HG03354 (cell line): Measurements from ENCODE around the gene BDKRB1.
"Not testable (repeated sequence)": the region's sequence is repeated elsewhere in the genome, so short reads cannot be mapped to it uniquely, and the experiment has no call there.

Source experiments
- ATAC-seq: cut with Tn5 transposase; IDR thresholded peaks from one replicate; pipeline ENCODE4 v1.9.1; 2021; ENCODE audit warnings: mild to moderate bottlenecking; ENCODE audit not compliant: unreplicated experiment, poor library complexity, severe bottlenecking

Gene BDKRB1

DNA sequence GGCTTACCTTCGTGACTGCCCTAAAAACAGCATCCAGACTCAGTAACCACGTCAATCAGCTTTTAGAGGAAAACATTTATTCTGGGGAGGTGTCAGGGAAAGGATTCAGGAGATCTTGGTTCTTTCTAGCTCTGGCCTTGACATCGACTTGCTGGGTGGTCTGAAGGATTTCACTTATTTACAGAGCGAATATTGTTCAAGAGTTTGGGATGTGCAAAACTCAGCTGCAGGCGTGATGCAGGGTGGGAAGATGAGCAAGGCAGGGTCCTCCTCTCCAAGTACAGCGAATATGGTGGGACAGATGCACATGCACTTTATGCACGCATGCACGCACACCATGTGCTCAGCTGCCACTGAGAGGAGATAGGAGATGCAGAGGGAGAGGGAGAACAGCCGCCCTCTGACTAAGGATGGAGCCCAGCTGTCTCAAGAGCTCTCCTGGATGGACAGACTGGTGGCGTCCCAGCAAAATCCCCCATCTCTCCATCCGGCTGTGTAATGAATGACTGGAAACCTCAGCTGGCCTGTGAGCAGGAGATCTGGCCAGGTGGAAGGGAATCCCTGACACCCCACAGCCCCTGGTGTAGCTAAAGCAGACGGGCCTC is 24.4 kb upstream of the BDKRB1 start:
- ATAC-seq, result no peak

DNA sequence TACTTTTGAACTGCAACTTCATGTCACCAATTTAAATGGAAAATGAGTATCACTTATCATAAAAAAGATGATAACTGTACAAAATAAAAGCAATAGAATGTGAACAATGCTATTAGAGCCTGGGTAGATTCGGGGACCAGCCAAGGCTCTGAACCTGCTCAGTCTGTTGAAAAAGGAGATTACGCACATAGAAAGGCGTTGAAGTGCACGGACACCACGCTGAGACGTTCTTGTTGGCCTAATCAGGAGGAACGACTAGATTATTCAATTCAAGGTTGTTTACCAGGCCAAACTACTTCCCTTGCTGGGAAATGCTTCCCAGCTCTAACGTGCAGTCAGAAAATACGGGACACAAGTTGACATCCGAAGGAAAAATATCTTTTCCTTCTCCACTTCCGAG is 23.5 kb upstream of the BDKRB1 start:
- ATAC-seq, result no peak

DNA sequence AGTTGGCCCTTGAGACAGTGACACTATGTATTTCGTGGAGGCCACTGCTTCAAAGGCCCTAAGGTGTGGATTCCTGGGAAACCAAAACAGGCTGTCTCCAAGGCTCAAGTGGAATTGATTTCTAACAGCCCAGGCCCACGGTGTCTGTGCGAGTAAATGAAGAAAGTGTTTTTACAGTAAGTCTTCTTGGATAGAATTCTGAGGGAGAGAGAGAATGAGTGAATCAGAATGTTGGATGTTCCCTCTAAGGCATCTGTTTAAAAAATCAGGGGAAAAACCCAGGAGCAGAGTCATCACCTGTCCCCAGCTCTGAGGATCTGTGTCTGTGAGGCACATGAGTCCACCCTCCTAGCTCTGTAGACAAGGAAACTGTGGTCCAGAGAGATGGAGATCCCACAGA is 22.3 kb upstream of the BDKRB1 start:
- no peak for ATAC-seq

DNA sequence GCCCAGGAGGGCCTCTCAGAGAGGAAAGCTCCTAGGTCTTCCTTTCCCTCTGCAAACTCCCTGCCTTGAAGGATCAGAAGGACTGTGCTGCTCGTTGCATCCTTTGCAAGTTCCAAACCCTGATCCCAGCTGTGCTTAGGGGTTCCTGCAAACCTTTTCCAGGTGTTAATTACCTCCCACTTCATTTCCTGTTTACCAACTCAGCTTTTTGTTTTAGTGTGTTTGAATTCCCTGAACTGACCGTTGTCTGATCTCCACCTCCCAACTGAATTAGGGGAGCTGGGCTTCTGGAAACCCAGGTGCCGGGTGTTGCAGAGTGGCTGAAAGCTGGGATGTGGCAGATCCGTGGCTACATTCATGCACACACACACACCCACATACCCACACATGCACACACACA is 20.6 kb upstream of the BDKRB1 start:
- no peak for ATAC-seq

DNA sequence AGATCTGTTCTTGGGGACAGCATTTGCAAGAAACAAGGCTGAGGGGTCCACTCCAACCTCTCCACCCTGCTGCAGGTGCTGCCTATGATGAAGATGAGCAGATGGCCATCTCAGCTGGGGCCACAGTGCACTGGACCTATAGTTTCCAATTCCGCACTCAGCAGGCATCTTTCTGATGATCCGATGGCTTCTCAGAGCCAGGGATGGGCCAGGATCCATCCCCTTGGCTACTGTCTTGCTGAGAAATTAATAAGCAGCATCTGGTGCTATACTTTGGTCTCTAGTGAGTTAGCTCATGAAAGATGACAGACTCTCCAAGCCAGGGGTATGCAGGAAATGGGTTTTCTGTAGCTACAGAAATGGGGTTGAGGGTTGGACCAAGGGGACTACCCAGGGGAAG is 18.4 kb upstream of the BDKRB1 start:
- no peak for ATAC-seq

DNA sequence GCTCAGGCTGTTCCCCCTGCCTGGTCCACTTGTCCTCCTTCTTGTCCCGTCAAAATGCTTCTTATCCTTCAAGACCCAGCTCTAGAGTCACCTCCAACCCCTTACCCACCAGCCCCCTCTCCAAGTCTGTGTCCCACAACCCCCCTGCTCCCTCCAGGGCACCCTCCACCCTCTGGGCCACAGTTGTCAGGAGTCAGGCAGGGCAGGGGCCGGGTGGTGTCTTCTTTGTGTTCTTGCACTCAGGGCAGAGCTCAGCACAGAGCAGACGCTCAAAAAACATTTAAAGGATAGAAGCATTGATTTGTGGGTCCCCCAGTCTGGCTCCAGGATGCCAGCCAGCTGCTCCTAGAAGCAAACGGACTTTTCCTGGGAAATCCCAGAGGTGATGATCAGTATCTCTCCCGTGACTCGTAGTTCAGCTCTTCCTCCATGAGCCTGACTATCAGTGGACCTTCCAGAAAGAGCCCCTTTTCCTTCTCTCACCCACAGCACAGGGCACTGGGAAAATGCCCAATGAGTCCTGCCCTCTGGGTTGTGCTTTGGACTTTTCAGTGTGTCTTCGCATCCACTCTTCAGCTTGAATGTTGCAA is 17.2 kb upstream of the BDKRB1 start:
- no peak for ATAC-seq

DNA sequence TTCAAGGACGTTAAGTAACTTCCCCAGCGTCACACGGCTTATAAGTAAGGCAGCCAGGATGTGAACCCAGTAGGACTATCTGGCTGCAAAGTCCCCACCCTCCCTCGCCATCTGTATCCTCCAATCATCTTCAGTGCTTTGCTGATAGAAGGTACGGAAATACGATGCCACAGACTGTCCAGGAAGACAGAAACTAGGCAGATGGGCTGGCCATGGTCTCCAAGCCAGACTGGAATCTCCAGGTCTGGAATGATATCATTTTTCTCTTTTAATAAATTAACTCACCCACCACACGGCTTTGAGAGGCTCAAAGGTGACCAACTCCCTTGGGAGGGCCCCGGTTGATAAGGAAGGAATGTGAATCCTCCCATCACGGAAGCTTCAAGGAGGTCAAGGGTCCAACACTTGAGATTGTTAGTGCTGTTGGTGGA is 16.3 kb upstream of the BDKRB1 start:
- ATAC-seq, result no peak

DNA sequence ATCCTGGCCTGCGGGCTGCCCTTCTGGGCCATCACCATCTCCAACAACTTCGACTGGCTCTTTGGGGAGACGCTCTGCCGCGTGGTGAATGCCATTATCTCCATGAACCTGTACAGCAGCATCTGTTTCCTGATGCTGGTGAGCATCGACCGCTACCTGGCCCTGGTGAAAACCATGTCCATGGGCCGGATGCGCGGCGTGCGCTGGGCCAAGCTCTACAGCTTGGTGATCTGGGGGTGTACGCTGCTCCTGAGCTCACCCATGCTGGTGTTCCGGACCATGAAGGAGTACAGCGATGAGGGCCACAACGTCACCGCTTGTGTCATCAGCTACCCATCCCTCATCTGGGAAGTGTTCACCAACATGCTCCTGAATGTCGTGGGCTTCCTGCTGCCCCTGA is 15.4 kb upstream of the BDKRB1 start:
- ATAC-seq, result no peak

DNA sequence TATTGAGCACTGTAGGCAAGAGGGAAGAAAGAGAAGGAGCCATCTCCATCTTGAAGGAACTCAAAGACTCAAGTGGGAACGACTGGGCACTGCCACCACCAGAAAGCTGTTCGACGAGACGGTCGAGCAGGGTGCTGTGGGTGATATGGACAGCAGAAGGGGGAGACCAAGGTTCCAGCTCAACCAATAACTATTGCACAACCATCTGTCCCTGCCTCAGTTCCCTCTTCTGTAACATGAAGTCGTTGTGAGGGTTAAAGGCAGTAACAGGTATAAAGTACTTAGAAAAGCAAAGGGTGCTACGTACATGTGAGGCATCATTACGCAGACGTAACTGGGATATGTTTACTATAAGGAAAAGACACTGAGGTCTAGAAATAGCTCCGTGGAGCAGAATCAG is 13.9 kb upstream of the BDKRB1 start:
- no peak for ATAC-seq

DNA sequence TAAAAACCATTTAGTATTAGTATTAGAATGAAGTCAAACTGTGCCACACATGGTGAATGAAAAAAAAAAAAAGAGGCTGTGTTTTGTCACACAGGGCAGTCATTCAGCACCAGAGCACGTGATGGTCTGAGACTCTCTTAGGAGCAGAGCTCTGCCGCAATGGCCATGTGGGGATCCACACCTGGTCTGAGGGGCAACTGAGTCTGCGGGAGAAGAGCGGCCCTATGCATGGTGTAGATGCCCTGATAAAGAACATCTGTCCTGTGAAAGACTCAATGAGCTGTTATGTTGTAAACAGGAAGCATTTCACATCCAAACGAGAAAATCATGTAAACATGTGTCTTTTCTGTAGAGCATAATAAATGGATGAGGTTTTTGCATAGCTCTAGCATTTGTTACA is 12.2 kb upstream of the BDKRB1 start:
- no peak for ATAC-seq

DNA sequence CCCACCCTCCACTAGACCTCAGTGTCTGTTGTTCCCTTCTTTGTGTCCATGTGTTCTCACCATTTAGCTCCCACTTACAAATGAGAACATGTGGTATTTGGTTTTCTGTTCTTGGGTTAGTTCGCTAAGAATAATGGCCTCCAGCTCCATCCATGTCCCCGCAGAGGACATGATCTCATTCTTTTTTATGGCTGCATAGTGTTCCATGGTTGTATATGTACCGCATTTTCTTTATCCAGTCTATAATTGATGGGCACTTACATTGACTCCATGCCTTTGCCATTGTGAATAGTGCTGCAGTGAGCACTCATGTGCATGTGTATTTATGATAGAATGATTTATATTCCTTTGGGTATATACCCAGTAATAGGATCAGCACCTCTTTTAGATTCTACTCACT is 10.9 kb upstream of the BDKRB1 start:
- ATAC-seq, result not testable (repeated sequence)

DNA sequence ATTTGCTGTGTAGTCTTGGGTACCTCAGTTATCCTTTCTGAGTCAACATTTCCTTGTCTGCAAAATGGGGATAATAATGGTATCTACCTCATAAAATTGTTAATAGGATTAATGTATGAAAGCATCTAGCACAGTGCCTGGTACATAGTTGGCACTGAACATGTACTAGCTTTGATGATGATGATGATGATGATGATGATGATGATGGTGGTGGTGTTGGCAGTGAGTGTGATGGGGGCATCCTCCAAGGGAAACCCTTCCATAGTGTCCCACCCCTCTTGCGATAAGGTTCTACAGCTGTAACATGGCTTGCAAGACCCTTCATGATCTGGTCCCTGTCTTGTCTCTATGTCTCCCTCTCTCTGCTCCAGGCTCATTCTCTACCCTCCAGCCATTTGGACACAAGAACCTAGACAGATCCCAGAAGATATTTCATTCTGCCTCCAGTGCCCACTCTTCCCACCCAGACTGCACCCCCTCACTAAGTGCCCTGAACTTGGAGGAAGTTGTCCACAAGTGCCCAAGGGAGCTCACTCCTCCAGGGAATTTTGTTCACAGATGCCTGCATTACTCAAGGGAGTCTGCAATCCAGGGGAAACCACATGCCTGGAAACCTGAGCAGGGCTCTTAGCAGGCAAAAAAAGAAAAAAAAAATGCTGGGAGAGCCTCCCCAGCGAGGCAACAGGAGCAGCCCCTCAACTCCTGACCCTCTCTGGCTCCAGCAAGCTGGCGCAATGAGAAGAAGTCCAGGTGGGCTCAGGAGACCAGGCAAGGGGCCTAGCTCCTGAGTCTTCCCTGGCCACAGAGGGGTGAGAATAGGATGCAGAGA is 10.1 kb upstream of the BDKRB1 start:
- ATAC-seq, result no peak

DNA sequence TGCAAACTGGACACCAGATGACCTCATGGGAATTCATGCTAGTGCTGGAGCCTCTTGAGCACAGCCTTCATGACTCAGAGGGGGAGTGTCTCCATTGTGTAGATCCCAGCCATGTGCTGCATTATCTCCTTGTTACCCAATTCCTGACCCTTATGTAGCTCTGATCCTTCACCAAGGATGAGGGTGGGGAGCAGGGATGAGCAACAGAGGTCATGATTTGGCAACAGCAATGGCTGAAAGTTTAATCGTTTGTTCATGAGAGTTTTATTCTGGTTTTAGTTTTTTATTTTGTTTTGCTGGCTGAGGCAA is 9.5 kb upstream of the BDKRB1 start:
- no peak for ATAC-seq

DNA sequence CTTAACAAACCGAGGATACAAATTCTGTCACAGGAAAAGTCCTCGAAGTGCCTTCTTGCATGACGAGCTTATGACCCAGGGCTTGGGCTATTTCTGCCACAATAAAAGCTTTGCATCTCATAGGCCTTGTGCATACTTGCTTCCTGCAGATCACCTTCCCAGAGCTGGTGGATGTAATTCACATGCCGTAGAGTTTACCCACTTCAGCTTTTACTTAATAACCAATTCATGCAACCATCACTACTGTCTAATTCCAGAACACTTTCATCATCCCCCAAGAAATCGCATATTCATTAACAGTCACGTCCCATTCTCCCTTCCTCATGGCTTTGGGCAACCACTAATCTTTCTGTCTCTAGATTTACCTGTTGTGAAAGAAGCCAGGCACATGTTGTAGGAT is 9.0 kb upstream of the BDKRB1 start:
- no peak for ATAC-seq

DNA sequence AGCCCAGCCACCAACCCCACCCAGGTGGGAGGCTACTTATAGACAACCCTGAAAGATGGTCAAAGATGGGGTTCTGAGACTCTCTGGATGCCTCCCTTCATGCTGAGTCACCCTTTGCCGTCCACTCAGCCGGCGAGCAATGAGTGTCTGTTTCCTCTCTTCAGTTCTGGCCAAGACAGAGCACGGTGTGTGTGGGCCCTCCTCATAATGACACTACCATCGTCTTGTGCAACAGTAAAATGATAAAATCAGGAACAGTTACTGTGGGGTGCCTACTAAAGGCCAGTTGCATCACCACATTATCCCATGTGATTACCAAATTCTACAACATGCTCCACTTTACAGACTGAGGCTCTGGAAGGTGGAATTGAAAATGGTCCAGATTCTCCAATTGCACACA is 7.0 kb upstream of the BDKRB1 start:
- ATAC-seq, result no peak

DNA sequence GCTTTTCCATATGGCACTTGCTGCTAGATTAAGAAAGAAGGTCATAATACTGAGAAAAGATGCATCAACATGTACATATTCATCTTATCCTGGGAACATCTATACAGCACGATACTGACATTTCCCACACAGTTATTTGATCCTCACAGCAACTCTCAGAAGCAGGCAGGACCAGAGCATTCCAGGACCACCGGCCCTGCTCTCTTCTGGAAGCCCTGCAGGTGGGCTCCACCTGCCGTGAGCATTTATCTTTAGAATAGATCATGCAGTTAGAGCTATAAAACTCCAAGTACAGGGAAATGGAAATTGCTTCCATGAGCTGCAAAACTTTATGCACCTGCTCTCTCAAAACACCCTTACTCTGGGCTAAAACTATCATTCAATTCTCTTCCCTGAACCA is 5.5 kb upstream of the BDKRB1 start:
- no peak for ATAC-seq

DNA sequence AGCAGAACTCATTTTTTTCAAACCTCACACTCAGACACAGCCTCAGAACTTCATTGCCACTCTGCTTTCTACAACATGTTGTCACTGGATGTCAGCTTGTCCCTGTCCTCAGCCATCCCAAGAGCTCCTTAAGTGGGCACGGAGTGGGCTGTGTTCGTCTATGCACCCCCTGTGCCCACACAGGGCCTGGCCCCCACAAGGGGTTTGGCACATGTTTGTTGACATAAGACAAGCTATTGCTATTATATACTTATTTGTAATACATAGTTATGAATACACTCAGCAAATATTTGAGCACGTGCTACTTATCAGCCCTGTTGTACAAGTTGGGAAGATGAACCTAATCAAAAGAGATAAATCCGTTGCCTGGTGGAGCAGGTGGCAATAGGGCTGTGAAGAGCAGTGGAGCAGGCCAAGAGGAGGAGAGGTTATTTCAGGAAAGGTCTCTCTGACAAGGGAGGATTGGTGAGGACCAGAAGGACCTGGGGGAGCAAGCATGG is 4.3 kb upstream of the BDKRB1 start:
- ATAC-seq, result no peak

DNA sequence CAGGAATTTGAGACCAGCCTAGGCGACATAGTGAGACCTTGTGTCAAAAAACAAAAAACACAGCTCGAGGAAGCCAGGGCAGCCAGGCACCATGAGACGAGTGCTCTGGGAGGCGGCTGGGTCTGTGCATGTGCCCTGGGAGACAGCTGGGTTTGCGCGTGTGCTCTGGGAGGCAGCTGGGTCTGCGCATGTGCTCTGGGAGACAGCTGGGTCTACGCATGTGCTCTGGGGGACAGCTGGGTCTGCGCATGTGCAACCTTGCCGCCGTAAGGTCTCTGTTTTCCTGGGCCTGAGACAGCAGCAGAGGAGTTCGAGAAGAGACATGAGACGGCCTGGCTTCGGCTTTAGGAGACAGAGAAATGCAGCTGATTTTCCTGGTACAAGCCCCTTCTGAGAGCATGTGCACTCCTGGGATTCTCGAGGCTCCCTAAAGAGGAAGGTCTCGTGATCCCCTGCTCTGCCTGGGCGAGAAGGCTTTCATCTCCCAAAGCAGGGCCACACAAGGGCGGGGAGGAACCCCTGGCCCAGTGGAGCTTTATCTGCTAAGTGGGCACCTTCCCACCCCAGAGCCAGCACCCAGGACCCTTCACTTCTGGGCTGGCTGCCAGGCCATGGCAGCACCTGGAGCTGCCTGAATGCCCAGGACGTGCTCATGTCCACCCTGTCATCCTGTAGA is 3.5 kb upstream of the BDKRB1 start:
- no peak for ATAC-seq

DNA sequence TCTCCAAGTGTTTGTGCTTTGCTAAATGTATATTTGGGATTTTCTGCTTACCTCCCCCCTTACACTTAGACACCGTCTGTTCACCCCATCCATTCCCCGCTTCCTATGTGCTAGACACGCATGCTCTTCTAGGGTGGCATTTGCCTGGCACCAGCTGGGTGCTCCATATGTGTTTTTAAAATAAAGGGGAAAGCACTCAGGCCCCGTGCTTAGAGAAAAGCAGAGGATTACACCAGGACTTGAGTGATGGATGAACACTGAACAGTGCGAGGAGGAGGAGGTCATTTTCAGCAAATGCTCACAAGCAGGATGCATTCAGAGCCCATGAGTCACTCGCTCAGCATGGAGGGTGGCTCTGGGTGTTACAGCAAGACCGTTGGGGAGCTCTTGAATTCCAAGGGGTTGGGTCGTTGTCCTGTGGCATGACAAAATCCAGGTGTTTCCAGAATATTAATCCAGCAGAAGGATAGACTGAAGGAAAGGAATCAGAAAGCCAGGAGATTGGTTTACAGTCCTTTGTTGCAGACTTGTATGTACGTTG is 2.9 kb upstream of the BDKRB1 start:
- no peak for ATAC-seq

DNA sequence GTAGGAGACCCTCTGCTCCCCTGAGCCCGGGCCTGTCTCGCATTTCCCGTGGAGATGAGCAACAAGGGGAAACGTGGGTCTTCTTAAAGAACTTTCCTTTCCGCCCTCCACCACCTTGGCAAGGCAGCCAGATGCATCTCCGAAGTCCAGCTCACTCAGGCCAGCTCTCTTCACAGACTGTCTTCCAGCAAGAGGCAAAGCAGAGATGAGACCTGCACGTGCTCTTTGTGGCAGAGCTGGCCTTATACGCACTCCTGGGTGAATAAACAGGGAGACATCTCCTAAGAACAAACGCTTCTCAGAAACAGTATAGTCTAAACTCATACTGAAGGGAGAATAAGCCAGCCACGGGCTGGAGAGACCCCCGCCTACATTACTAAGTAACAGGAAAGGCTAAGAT is 1.3 kb upstream of the BDKRB1 start:
- ATAC-seq, result no peak
